DOHH2 (cell line): ENCODE measurements around the gene ZFHX3.

Experiments
- CTCF ChIP-seq: fragments of 200-600 bp; sonication (generic); IDR thresholded peaks from one replicate; pipeline ENCODE4 v1.5.1; 2014; ENCODE audit warnings: antibody characterized with exemption, mild to moderate bottlenecking, low read depth, low read length; ENCODE audit not compliant: poor library complexity, severe bottlenecking
- EZH2phosphoT487 ChIP-seq: fragments of 200-600 bp; sonication (generic); IDR thresholded peaks from 2 replicates; pipeline ENCODE4 v1.6.1; 2017; ENCODE audit warnings: borderline replicate concordance, mild to moderate bottlenecking, antibody characterized with exemption, low read length, moderate library complexity, mixed read lengths

GRCh38 chr16:72891291-72892227 lies 156.4 kb downstream of the ZFHX3 start:
- TF ChIP-seq CTCF (no peak), EZH2phosphoT487 (no peak)
